Measurements from ENCODE around the gene CMTM2. TPM values are rescaled to one million over a fixed set of nuclear protein-coding genes. Genes with fewer than 3 reads are reported as not detected.

Gene CMTM2
- total and polyA plus RNA-seq, 9 of the 15 experiments (the other 6 are each of a cell fraction or from before 2014, with no cell fraction given) = not detected

DNA sequence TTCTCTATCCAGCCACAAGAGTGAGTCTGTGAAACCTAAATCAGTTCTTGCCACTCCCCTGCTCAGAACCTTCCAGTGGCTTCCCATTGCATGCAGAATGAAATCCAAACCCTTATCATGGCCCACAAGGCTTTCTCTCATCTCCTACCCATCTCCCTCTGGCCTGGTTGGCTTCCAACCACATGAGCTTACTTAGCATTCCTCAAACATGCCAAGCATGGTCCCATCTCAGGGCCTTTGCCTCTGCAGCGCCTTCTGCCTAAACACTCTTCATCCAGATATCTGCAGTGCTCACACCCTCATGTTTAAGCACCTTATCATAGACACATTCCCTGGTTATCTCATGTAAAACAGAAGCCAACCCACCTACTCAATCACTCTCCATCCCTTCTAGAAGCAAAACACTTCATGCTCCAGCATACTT is 44.9 kb upstream of the CMTM2 start (continued):
- no peak for TF ChIP-seq CEBPZ (IDR thresholded peaks at IDR 0.05; ENCODE audit: borderline replicate concordance, low read depth, low read length)
- TF ChIP-seq HNRNPUL1 (IDR thresholded peaks at IDR 0.05; ENCODE audit: low read length) = no peak
- no peak for TF ChIP-seq SLC30A9 (CRISPR knock-in tag; IDR thresholded peaks at IDR 0.05)
- no peak for TF ChIP-seq C11orf30 (IDR thresholded peaks at IDR 0.05; ENCODE audit: low read depth)
- no peak for TF ChIP-seq BRF1 (IDR thresholded peaks at IDR 0.05; ENCODE audit: borderline replicate concordance, extremely low read depth, insufficient read length)
- peak; percentile 55; the same call in 1 of the 2 replicates for TF ChIP-seq ZEB2 (IDR thresholded peaks at IDR 0.05)
- TF ChIP-seq ZNF41 (CRISPR knock-in tag; conservative IDR thresholded peaks at IDR 0.05) = no peak
- TF ChIP-seq PRMT5 (CRISPR knock-in tag; IDR thresholded peaks at IDR 0.05) = no peak
- TF ChIP-seq RFX5 (IDR thresholded peaks at IDR 0.05; ENCODE audit: low read depth, low read length) = no peak
- TF ChIP-seq, protein P1, sequence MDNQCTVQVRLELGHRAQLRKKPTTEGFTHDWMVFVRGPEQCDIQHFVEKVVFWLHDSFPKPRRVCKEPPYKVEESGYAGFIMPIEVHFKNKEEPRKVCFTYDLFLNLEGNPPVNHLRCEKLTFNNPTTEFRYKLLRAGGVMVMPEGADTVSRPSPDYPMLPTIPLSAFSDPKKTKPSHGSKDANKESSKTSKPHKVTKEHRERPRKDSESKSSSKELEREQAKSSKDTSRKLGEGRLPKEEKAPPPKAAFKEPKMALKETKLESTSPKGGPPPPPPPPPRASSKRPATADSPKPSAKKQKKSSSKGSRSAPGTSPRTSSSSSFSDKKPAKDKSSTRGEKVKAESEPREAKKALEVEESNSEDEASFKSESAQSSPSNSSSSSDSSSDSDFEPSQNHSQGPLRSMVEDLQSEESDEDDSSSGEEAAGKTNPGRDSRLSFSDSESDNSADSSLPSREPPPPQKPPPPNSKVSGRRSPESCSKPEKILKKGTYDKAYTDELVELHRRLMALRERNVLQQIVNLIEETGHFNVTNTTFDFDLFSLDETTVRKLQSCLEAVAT (IDR thresholded peaks at IDR 0.05) = no peak
- TF ChIP-seq SRSF9 (IDR thresholded peaks at IDR 0.05; ENCODE audit: borderline replicate concordance, low read depth, low read length) = no peak
- TF ChIP-seq HMG20B (CRISPR knock-in tag; IDR thresholded peaks at IDR 0.05) = no peak
- TF ChIP-seq ZFP30 (CRISPR knock-in tag; IDR thresholded peaks at IDR 0.05; ENCODE audit: borderline replicate concordance) = no peak
- TF ChIP-seq BMI1 (IDR thresholded peaks at IDR 0.05; ENCODE audit: low read length) = no peak
- TF ChIP-seq ZKSCAN8 (CRISPR knock-in tag; IDR thresholded peaks at IDR 0.05) = no peak
- no peak for TF ChIP-seq JUNB (CRISPR knock-in tag; conservative IDR thresholded peaks at IDR 0.05)
- peak; percentile 52; the same call in 1 of the 2 replicates for TF ChIP-seq CC2D1A (IDR thresholded peaks at IDR 0.05)
- TF ChIP-seq, protein P2, sequence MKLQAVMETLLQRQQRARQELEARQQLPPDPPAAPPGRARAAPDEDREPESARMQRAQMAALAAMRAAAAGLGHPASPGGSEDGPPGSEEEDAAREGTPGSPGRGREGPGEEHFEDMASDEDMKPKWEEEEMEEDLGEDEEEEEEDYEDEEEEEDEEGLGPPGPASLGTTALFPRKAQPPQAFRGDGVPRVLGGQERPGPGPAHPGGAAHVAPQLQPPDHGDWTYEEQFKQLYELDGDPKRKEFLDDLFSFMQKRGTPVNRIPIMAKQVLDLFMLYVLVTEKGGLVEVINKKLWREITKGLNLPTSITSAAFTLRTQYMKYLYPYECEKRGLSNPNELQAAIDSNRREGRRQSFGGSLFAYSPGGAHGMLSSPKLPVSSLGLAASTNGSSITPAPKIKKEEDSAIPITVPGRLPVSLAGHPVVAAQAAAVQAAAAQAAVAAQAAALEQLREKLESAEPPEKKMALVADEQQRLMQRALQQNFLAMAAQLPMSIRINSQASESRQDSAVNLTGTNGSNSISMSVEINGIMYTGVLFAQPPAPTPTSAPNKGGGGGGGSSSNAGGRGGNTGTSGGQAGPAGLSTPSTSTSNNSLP (IDR thresholded peaks at IDR 0.05; ENCODE audit: borderline replicate concordance, low read depth, low read length) = no peak
- TF ChIP-seq ZNF77 (CRISPR knock-in tag; IDR thresholded peaks at IDR 0.05) = no peak
- TF ChIP-seq ZNF212 (CRISPR knock-in tag; IDR thresholded peaks at IDR 0.05) = no peak
- TF ChIP-seq E2F3 (CRISPR knock-in tag; IDR thresholded peaks at IDR 0.05) = no peak
- TF ChIP-seq, protein P3, sequence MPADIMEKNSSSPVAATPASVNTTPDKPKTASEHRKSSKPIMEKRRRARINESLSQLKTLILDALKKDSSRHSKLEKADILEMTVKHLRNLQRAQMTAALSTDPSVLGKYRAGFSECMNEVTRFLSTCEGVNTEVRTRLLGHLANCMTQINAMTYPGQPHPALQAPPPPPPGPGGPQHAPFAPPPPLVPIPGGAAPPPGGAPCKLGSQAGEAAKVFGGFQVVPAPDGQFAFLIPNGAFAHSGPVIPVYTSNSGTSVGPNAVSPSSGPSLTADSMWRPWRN (IDR thresholded peaks at IDR 0.05; ENCODE audit: low read depth) = no peak
- TF ChIP-seq ATF1 (CRISPR knock-in tag; IDR thresholded peaks at IDR 0.05) = no peak
- TF ChIP-seq ATF1 (tag; IDR thresholded peaks at IDR 0.05) = no peak
- no peak for TF ChIP-seq ETV5 (CRISPR knock-in tag; IDR thresholded peaks at IDR 0.05; ENCODE audit: low read depth)
- TF ChIP-seq ARID1B (IDR thresholded peaks at IDR 0.05) = peak; percentile 91
- no peak for TF ChIP-seq ZNF507 (tag; conservative IDR thresholded peaks at IDR 0.05)

All from K562 (cell line).